ENCODE measurements around the gene PABPN1. TPM values are rescaled to one million over a fixed set of nuclear protein-coding genes. Genes with fewer than 3 reads are reported as not detected.

Gene PABPN1
- total and polyA plus RNA-seq, 9 of the 15 experiments (the other 6 are each of a cell fraction or from before 2014, with no cell fraction given), result 32.6 to 388 (median 178) TPM

- intact Hi-C loops (cut with micrococcal nuclease), result no loop called here
- Histone ChIP-seq H3K27me3 (ENCODE audit: control insufficient read depth in 2 of 2, insufficient read depth in 2 of 2, low read length in 2 of 2) (peaks cover 10 to 26% of the 10 kb centered on the region in 2 experiments; a peak in 4 of 5 replicates), H3K9ac (ENCODE audit: insufficient read depth in 1 of 2, low read depth in 2 of 2, low read length in 2 of 2) (no peak overlapping the region), H3K4me1 (replicated peaks in 1 of 2; ENCODE audit: control insufficient read depth in 2 of 2, insufficient read depth in 2 of 2, low read length in 2 of 2) (peaks cover 11 to 29% of the 10 kb centered on the region in 2 experiments; a peak in 4 of 5 replicates), H3K4me3 (no peak overlapping the region), H3K79me2 (ENCODE audit: control insufficient read depth, insufficient read depth, low read length) (no peaks in the 10 kb centered on the region), H4K20me1 (replicated peaks; ENCODE audit: control insufficient read depth, insufficient read depth, low read length) (no peaks in the 10 kb centered on the region), H3K27ac (ENCODE audit: extremely low read depth, low read depth, low read length) (no peak overlapping the region), H3K4me2 (ENCODE audit: insufficient read depth, low read length) (no peak overlapping the region), H3K9me3 (replicated peaks; ENCODE audit: control insufficient read depth, insufficient read depth, low read depth, low read length) (no peaks in the 10 kb centered on the region), H3K36me3 (ENCODE audit: control insufficient read depth, insufficient read depth, low read length) (no peaks in the 10 kb centered on the region), H2AFZ (ENCODE audit: low read depth, low read length) (no peak overlapping the region), H3K9me1 (ENCODE audit: control insufficient read depth, insufficient read depth, low read length) (no peaks in the 10 kb centered on the region)
- no TSS peak for BruUV-seq (replicated peaks)
- TF ChIP-seq ASH1L (IDR thresholded peaks at IDR 0.05; ENCODE audit: borderline replicate concordance, low read depth, partially characterized antibody), result no peak
- no peak for TF ChIP-seq STAT5B (CRISPR knock-in tag; IDR thresholded peaks at IDR 0.05)
- TF ChIP-seq ZNF449 (CRISPR knock-in tag; IDR thresholded peaks at IDR 0.05), result no peak
- no peak for TF ChIP-seq ARHGAP35 (IDR thresholded peaks at IDR 0.05; ENCODE audit: partially characterized antibody)
- no peak for TF ChIP-seq ZNF780A (CRISPR knock-in tag; IDR thresholded peaks at IDR 0.05)
- no peak for TF ChIP-seq ZNF282 (CRISPR knock-in tag; IDR thresholded peaks at IDR 0.05)
- no peak for TF ChIP-seq NFXL1 (CRISPR knock-in tag; IDR thresholded peaks at IDR 0.05)
- in situ Hi-C loops (cut with MboI), result no loop called here
- ChIA-PET CTCF (ENCODE audit: low intra/inter-chr PET ratio) (interaction anchor here (0.5 kb wide), 1 partner anchor 1399 kb away, joined by 3 read pairs; no protein-coding TSS in a partner anchor), POLR2A (interaction anchor here (0.5 to 0.7 kb wide), 3 partner anchors 140 to 787 kb away, joined by 3 to 4 read pairs (median 3); no protein-coding TSS in a partner anchor)
- 8% methylated on average over 4 of the region's 8 CpGs for WGBS (ENCODE audit: insufficient coverage, low coverage, missing lambda C conversion rate)
- no peak for ATAC-seq
- no peak for DNase-seq (ENCODE audit: extremely low read depth in 1 of 4, low spot score in 3 of 4)
- no peak for FAIRE-seq
These were observed 28.0 kb downstream of the PABPN1 start for GRCh38 chr14:23349156-23349845.

Measured in K562 (cell line).